ENCODE measurements around the gene UBQLNL. TPM values are rescaled to one million over a fixed set of nuclear protein-coding genes. Genes with fewer than 3 reads are reported as not detected.

The UBQLNL gene
- total RNA-seq, 1 experiment from 2014 or later = 0.24 TPM

GRCh38 chr11:5507177-5507932, 9.1 kb downstream of the UBQLNL start:
- H3K4me3 Mint-ChIP-seq = no peak overlapping the region
- POLR2A ChIA-PET = no interaction called here
- H3K27ac Mint-ChIP-seq = no peak overlapping the region
- no peaks in the 10 kb centered on the region for H3K9me3 Mint-ChIP-seq
- ATAC-seq = peak; percentile 47; the same call in 1 of the 2 replicates
- DNase-seq (ENCODE audit: low spot score) = no peak
- no peaks in the 10 kb centered on the region for H3K36me3 Mint-ChIP-seq
- TF ChIP-seq USF2 (CRISPR knock-in tag; IDR thresholded peaks at IDR 0.05) (no peak), GABPB1 (CRISPR knock-in tag; IDR thresholded peaks at IDR 0.05) (no peak), NFATC4 (CRISPR knock-in tag; IDR thresholded peaks at IDR 0.05) (no peak), ZNF232 (CRISPR knock-in tag; IDR thresholded peaks at IDR 0.05) (no peak), MLX (CRISPR knock-in tag; IDR thresholded peaks at IDR 0.05) (no peak), ATF3 (CRISPR knock-in tag; conservative IDR thresholded peaks at IDR 0.05) (no peak), ZNF512 (CRISPR knock-in tag; IDR thresholded peaks at IDR 0.05; ENCODE audit: borderline replicate concordance) (no peak), ETV6 (CRISPR knock-in tag; IDR thresholded peaks at IDR 0.05) (no peak)
- no peaks in the 10 kb centered on the region for H3K4me1 Mint-ChIP-seq
- CTCF ChIA-PET = interaction anchor here (1.4 kb wide), 1 partner anchor 14 kb away, joined by 6 read pairs; no protein-coding TSS in a partner anchor
- H3K27me3 Mint-ChIP-seq (ENCODE audit: low read depth) = no peaks in the 10 kb centered on the region

GRCh38 chr11:5505363-5506048, 11.0 kb downstream of the UBQLNL start:
- H3K4me1 Mint-ChIP-seq = no peaks in the 10 kb centered on the region
- no peak overlapping the region for H3K27ac Mint-ChIP-seq
- H3K27me3 Mint-ChIP-seq (ENCODE audit: low read depth) = no peaks in the 10 kb centered on the region
- DNase-seq (ENCODE audit: low spot score) (no peak), ATAC-seq (no peak)
- ChIA-PET POLR2A (no interaction called here), CTCF (no interaction called here)
- H3K36me3 Mint-ChIP-seq = no peaks in the 10 kb centered on the region
- H3K4me3 Mint-ChIP-seq = no peak overlapping the region
- H3K9me3 Mint-ChIP-seq = no peaks in the 10 kb centered on the region
- TF ChIP-seq ZNF121 (CRISPR knock-in tag; IDR thresholded peaks at IDR 0.05) = no peak

- no peak overlapping the region for H3K27ac Mint-ChIP-seq
- H3K27me3 Mint-ChIP-seq (ENCODE audit: low read depth) = no peaks in the 10 kb centered on the region
- no peaks in the 10 kb centered on the region for H3K4me1 Mint-ChIP-seq
- DNase-seq (ENCODE audit: low spot score) (no peak), ATAC-seq (no peak)
- H3K4me3 Mint-ChIP-seq = no peak overlapping the region
- CTCF ChIA-PET = no interaction called here
- no peaks in the 10 kb centered on the region for H3K9me3 Mint-ChIP-seq
- no peaks in the 10 kb centered on the region for H3K36me3 Mint-ChIP-seq
- POLR2A ChIA-PET = no interaction called here
- TF ChIP-seq NFYB (CRISPR knock-in tag; conservative IDR thresholded peaks at IDR 0.05; ENCODE audit: low read depth) (no peak), ZNF281 (CRISPR knock-in tag; IDR thresholded peaks at IDR 0.05) (no peak), SMAD4 (CRISPR knock-in tag; IDR thresholded peaks at IDR 0.05) (no peak), IRF2 (CRISPR knock-in tag; IDR thresholded peaks at IDR 0.05; ENCODE audit: borderline replicate concordance, low read depth) (no peak), ATF2 (CRISPR knock-in tag; IDR thresholded peaks at IDR 0.05; ENCODE audit: borderline replicate concordance, low read depth) (no peak), ESRRA (CRISPR knock-in tag; IDR thresholded peaks at IDR 0.05; ENCODE audit: borderline replicate concordance) (no peak), AR (CRISPR knock-in tag; IDR thresholded peaks at IDR 0.05) (no peak), RELA (CRISPR knock-in tag; IDR thresholded peaks at IDR 0.05; ENCODE audit: borderline replicate concordance) (no peak), ZNF396 (CRISPR knock-in tag; IDR thresholded peaks at IDR 0.05; ENCODE audit: borderline replicate concordance) (no peak), NFATC4 (CRISPR knock-in tag; IDR thresholded peaks at IDR 0.05) (no peak)
These were observed 12.0 kb downstream of the UBQLNL start for GRCh38 chr11:5504403-5504921.

All from WTC11 (cell line).